ENCODE data around the gene TRMT2A.

- TF ChIP-seq REST (IDR thresholded peaks at IDR 0.05; ENCODE audit: insufficient replicate concordance, low read depth) (no peak), CTCF (IDR thresholded peaks at IDR 0.05; ENCODE audit: insufficient read depth, low read length) (no peak), POLR2AphosphoS5 (IDR thresholded peaks at IDR 0.05; ENCODE audit: low read depth) (0 out of 2 replicates have a peak, but pooled peaks have one; percentile 10), GABPA (IDR thresholded peaks at IDR 0.05; ENCODE audit: low read depth) (no peak), SPI1 (IDR thresholded peaks at IDR 0.05; ENCODE audit: borderline replicate concordance, low read depth) (no peak)
Measured at GRCh38 chr22:20115691-20116375, 1.2 kb downstream of the TRMT2A start, which contains the start of gene RANBP1.
